CD14-positive monocyte (primary cell): ENCODE measurements around the gene MMP2. TPM values are rescaled to one million over a fixed set of nuclear protein-coding genes. Genes with fewer than 3 reads are reported as not detected.

ENCODE experiments used
- DNase-seq, 3 donors: peaks; one replicate each; pipeline ENCODE4 v3.0.0-alpha.2; 2011 to 2022
- H2AFZ ChIP-seq: 2 replicates; pipeline ENCODE4 v1.6.0; 2012; ENCODE audit warnings: mild to moderate bottlenecking, low read depth, low read length, inconsistent platforms; ENCODE audit not compliant: insufficient read depth, poor library complexity, severe bottlenecking
- H3K27ac ChIP-seq, 2 donors: 1 replicate in 1 of 2; 2 replicates in 1 of 2; pipeline ENCODE4 v1.5.1; 2012 to 2013; ENCODE audit warnings: low read length in 2 of 2, control low read depth in 1 of 2, inconsistent platforms in 1 of 2, low read depth in 1 of 2, mild to moderate bottlenecking in 1 of 2
- H3K27me3 ChIP-seq, 2 donors: one replicate each; pipeline versions ENCODE4 v1.6.0 to v1.6.1; 2011 to 2013; ENCODE audit warnings: low read length in 2 of 2; ENCODE audit not compliant: control insufficient read depth in 2 of 2, insufficient read depth in 2 of 2
- H3K36me3 ChIP-seq, 2 donors: replicated peaks in 1 of 2; 1 replicate in 1 of 2; 2 replicates in 1 of 2; pipeline versions ENCODE4 v1.5.1 to v1.6.1; 2012 to 2013; ENCODE audit warnings: low read length in 2 of 2, control low read depth in 1 of 2, inconsistent platforms in 1 of 2, mild to moderate bottlenecking in 1 of 2; ENCODE audit not compliant: insufficient read depth in 2 of 2, control insufficient read depth in 1 of 2
- H3K4me1 ChIP-seq, 2 donors: 1 replicate in 1 of 2; 2 replicates in 1 of 2; pipeline versions ENCODE4 v1.5.1 to v1.6.1; 2012 to 2013; ENCODE audit warnings: low read length in 2 of 2, control low read depth in 1 of 2, inconsistent platforms in 1 of 2, mild to moderate bottlenecking in 1 of 2, moderate library complexity in 1 of 2; ENCODE audit not compliant: insufficient read depth in 2 of 2, control insufficient read depth in 1 of 2
- H3K4me2 ChIP-seq: replicated peaks from 2 replicates; pipeline ENCODE3; 2012; ENCODE audit warnings: low read length, moderate library complexity, mild to moderate bottlenecking; ENCODE audit not compliant: poor library complexity, severe bottlenecking; ENCODE audit errors: extremely low read depth
- H3K4me3 ChIP-seq, 3 experiments: fragments of 200-600 bp in 1 of 3; sonication (generic) in 1 of 3; replicated peaks in 1 of 3; 1 replicate in 2 of 3; 2 replicates in 1 of 3; pipeline ENCODE4 v1.5.1; 2011 to 2013; ENCODE audit warnings: low read length in 3 of 3, mild to moderate bottlenecking in 3 of 3, control low read depth in 2 of 3, low read depth in 2 of 3, inconsistent platforms in 1 of 3, moderate library complexity in 1 of 3
- H3K79me2 ChIP-seq: 2 replicates; pipeline ENCODE4 v1.6.0; 2012; ENCODE audit warnings: mild to moderate bottlenecking, control low read depth, inconsistent platforms, low read length, moderate library complexity; ENCODE audit not compliant: insufficient read depth
- H3K9ac ChIP-seq: 2 replicates; pipeline ENCODE4 v1.6.0; 2017; ENCODE audit warnings: low read length, mild to moderate bottlenecking; ENCODE audit not compliant: insufficient read depth, poor library complexity, severe bottlenecking
- H3K9me3 ChIP-seq, 2 donors: replicated peaks in 1 of 2; 1 replicate in 1 of 2; 2 replicates in 1 of 2; pipeline versions ENCODE4 v1.5.1 to v1.6.1; 2012 to 2013; ENCODE audit warnings: low read length in 2 of 2, control low read depth in 1 of 2; ENCODE audit not compliant: control insufficient read depth in 1 of 2, insufficient read depth in 1 of 2
- H4K20me1 ChIP-seq: 2 replicates; pipeline ENCODE4 v1.6.0; 2012; ENCODE audit warnings: mild to moderate bottlenecking, low read length, control low read depth, moderate library complexity; ENCODE audit not compliant: insufficient read depth
- H3K27ac Mint-ChIP-seq, 7 donors: one replicate each; pipeline ENCODE4 v1.8.0; 2020; ENCODE audit warnings: mild to moderate bottlenecking in 7 of 7, mixed read lengths in 7 of 7, moderate library complexity in 6 of 7, inconsistent platforms in 2 of 7
- H3K27me3 Mint-ChIP-seq, 3 donors: one replicate each; pipeline ENCODE4 v1.8.0; 2021 to 2022; ENCODE audit warnings: low read depth in 3 of 3, mild to moderate bottlenecking in 3 of 3, mixed read lengths in 3 of 3, moderate library complexity in 3 of 3, inconsistent platforms in 1 of 3
- H3K36me3 Mint-ChIP-seq, 2 donors: one replicate each; pipeline ENCODE4 v1.8.0; 2020; ENCODE audit warnings: mixed read lengths in 2 of 2, inconsistent platforms in 1 of 2, mild to moderate bottlenecking in 1 of 2
- H3K4me1 Mint-ChIP-seq: one replicate; pipeline ENCODE4 v1.8.0; 2020; ENCODE audit warnings: mild to moderate bottlenecking, mixed read lengths
- H3K4me3 Mint-ChIP-seq, 2 donors: one replicate each; pipeline ENCODE4 v1.8.0; 2020; ENCODE audit warnings: mild to moderate bottlenecking in 2 of 2, mixed read lengths in 2 of 2, moderate library complexity in 1 of 2
- H3K9me3 Mint-ChIP-seq, 7 donors: one replicate each; pipeline ENCODE4 v1.8.0; 2020 to 2022; ENCODE audit warnings: mixed read lengths in 7 of 7, mild to moderate bottlenecking in 6 of 7, moderate library complexity in 6 of 7, inconsistent platforms in 2 of 7
- WGBS: methylation state at CpG from one replicate; pipeline ENCODE4 v1.1.5; 2013; ENCODE audit warnings: missing lambda C conversion rate; ENCODE audit not compliant: insufficient coverage; 5-methylcytosine and 5-hydroxymethylcytosine counted together
- intact Hi-C, 2 donors: fragments of 100-400 bp; cut with micrococcal nuclease; formaldehyde crosslinking; loops; one replicate each; pipeline versions ENCODE4 v1.15.0 to v1.15.1; 2023
- polyA plus RNA-seq, 3 donors: library from polyadenylated mRNA; depleted of rRNA in 1 of 3; unstranded in 2 of 3; stranded (reverse) in 1 of 3; fragments of 300-500 nt in 2 of 3; fragments of >200 nt in 1 of 3; fragmentation: Illumina TruSeq in 2 of 3; gene quantifications; 1 replicate in 2 of 3; 2 replicates in 1 of 3; pipeline ENCODE4 v1.2.3, GENCODE V29; 2012 to 2021
- TF ChIP-seq, protein P1 (sequence below): fragments of 200-600 bp; IDR thresholded peaks from one replicate; pipeline ENCODE4 v1.8.0; 2022; ENCODE audit warnings: antibody characterized with exemption, mild to moderate bottlenecking

MMP2 gene
- polyA plus RNA-seq, 3 donors, result not detected

DNA sequence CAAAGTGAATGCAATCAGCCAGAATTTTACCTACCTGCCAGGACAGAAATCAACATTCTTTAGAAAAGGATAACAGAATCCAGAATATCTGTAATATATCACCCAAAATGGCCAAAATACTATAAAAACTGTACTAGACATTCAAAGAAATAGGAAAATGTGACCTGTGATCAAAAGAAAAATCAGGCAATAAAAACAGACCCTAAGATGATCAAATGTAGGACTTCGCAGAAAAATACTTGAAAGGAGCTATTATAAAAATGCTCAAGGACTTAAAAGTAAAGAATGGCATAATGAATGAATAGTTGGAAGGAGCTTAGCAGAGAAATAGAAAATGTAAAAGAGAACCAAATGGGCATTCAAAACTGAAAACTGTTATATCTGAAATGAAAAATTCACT lies 33.9 kb downstream of the MMP2 start:
- H3K9me3 ChIP-seq, result peaks cover 9 to 18% of the 10 kb centered on the region in 2 donors
- intact Hi-C loops, result no loop called here
- TF ChIP-seq, protein P1, sequence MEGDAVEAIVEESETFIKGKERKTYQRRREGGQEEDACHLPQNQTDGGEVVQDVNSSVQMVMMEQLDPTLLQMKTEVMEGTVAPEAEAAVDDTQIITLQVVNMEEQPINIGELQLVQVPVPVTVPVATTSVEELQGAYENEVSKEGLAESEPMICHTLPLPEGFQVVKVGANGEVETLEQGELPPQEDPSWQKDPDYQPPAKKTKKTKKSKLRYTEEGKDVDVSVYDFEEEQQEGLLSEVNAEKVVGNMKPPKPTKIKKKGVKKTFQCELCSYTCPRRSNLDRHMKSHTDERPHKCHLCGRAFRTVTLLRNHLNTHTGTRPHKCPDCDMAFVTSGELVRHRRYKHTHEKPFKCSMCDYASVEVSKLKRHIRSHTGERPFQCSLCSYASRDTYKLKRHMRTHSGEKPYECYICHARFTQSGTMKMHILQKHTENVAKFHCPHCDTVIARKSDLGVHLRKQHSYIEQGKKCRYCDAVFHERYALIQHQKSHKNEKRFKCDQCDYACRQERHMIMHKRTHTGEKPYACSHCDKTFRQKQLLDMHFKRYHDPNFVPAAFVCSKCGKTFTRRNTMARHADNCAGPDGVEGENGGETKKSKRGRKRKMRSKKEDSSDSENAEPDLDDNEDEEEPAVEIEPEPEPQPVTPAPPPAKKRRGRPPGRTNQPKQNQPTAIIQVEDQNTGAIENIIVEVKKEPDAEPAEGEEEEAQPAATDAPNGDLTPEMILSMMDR, result no peak

DNA sequence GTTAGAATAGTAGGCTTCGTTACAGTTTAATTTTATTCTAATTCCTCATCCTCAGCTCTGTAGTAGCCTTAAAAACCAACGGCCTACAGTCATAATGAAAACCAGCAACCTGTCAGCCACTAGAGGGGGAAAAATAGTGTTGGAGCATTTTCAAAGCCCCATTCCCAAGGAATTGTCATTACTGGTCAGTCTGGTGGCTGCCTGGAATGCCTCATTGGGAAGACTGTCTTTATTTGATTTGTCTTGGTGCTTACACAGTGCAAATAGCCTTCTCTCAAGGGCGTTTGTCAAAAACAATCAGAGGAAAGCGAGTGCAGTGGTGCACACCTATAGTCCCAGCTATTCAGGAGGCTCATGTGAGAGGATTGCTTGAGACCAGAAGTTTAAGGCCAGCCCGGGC lies 34.6 kb downstream of the MMP2 start:
- H3K27ac Mint-ChIP-seq, result no peak overlapping the region
- no peak for DNase-seq
- peaks cover 19% of the 10 kb centered on the region for H3K4me1 Mint-ChIP-seq
- Histone ChIP-seq H3K4me3 (no peak overlapping the region), H3K27ac (no peak overlapping the region), H2AFZ (no peak overlapping the region), H3K9me3 (peaks cover 9 to 18% of the 10 kb centered on the region in 2 donors), H3K27me3 (no peaks in the 10 kb centered on the region), H3K4me2 (no peak overlapping the region), H3K79me2 (peaks cover 75% of the 10 kb centered on the region), H3K4me1 (peaks cover 9 to 21% of the 10 kb centered on the region in 2 donors), H3K36me3 (peaks cover 6 to 20% of the 10 kb centered on the region in 2 donors), H3K9ac (no peak overlapping the region), H4K20me1 (peaks cover 26% of the 10 kb centered on the region)
- H3K4me3 Mint-ChIP-seq, result no peak overlapping the region
- intact Hi-C loops, result no loop called here
- H3K9me3 Mint-ChIP-seq, result peaks cover 14 to 35% (median 29%) of the 10 kb centered on the region in 7 donors
- H3K27me3 Mint-ChIP-seq, result peaks cover 0 to 2% (median 1%) of the 10 kb centered on the region in 3 donors
- TF ChIP-seq, protein P1, result no peak
- WGBS, result no CpG with 5 or more reads among the region's 5 CpGs
- peaks cover 20 to 42% of the 10 kb centered on the region in 2 donors for H3K36me3 Mint-ChIP-seq

More for the DNA sequence above, 33.9 kb downstream of the MMP2 start:
- H4K20me1 ChIP-seq, result peaks cover 26% of the 10 kb centered on the region
- Mint-ChIP-seq H3K27ac (no peak overlapping the region), H3K4me3 (no peak overlapping the region), H3K36me3 (peaks cover 20 to 38% of the 10 kb centered on the region in 2 donors), H3K9me3 (peaks cover 14 to 35% (median 26%) of the 10 kb centered on the region in 7 donors), H3K27me3 (peaks cover 0 to 2% (median 1%) of the 10 kb centered on the region in 3 donors), H3K4me1 (peaks cover 26% of the 10 kb centered on the region)
- H3K36me3 ChIP-seq, result peaks cover 6 to 20% of the 10 kb centered on the region in 2 donors
- H2AFZ ChIP-seq, result no peak overlapping the region
- H3K4me3 ChIP-seq, result no peak overlapping the region
- WGBS, result no CpG with 5 or more reads among the region's 1 CpG
- no peak overlapping the region for H3K27ac ChIP-seq
- H3K4me2 ChIP-seq, result no peak overlapping the region
- no peak for DNase-seq
- peaks cover 75% of the 10 kb centered on the region for H3K79me2 ChIP-seq
- H3K4me1 ChIP-seq, result peaks cover 16 to 27% of the 10 kb centered on the region in 2 donors
- no peaks in the 10 kb centered on the region for H3K27me3 ChIP-seq
- no peak overlapping the region for H3K9ac ChIP-seq
